ENCODE measurements around the gene CASZ1. TPM values are rescaled to one million over a fixed set of nuclear protein-coding genes. Genes with fewer than 3 reads are reported as not detected.

Gene CASZ1
- total RNA-seq, 4 donors from 2014 or later, result 140 to 210 (median 169) TPM

DNA sequence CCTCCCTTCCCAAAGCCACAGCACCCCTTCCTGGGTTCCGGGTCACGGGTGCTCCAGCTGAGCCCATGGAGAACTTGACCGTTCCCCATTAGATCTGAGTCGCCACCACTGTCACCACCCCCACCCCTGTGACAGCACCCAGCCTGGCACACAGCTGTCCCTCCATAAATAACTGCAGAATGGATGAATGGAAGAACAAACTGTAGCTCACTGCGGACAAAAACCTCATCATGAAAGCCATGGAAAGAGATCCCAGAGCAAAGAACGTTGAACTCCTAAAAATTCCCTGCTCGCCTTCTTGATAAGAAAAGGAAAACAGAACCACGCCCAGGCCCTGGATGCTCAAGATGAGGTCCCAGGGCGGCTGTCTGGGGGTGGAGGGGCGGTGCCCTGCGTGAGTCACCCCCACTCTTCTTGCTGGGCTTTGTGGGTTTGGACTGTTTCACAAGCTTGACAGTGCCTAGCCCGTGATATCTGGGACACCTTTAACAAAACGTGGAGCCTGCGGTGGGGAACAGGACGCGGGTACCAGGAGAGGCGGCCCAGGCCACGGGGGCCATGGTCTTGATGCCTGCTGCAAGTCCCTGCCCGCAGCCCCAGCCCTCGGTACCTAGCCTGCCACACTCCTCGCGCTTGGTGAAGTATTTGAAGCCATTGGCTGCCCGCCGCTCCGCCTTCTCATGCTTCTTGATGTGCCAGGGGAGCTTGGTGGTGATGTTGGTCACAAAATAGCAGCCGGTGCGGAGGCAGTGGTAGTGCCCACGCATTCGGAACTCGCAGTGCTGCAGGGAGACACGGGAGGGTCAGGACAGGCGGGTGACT is 151.9 kb downstream of the CASZ1 start:
- no peak overlapping the region for H3K4me3 ChIP-seq (ENCODE audit: low read depth, poor library complexity, severe bottlenecking)
- 64 to 83% methylated on average over 32 of the region's 32 CpGs for WGBS, 2 donors
- no peak for DNase-seq (ENCODE audit: low spot score in 2 of 2)
- intact Hi-C loops (cut with DNase I; ENCODE audit: low total_unique reads), result no loop called here
- TF ChIP-seq POLR2A (IDR thresholded peaks at IDR 0.05), result no peak

DNA sequence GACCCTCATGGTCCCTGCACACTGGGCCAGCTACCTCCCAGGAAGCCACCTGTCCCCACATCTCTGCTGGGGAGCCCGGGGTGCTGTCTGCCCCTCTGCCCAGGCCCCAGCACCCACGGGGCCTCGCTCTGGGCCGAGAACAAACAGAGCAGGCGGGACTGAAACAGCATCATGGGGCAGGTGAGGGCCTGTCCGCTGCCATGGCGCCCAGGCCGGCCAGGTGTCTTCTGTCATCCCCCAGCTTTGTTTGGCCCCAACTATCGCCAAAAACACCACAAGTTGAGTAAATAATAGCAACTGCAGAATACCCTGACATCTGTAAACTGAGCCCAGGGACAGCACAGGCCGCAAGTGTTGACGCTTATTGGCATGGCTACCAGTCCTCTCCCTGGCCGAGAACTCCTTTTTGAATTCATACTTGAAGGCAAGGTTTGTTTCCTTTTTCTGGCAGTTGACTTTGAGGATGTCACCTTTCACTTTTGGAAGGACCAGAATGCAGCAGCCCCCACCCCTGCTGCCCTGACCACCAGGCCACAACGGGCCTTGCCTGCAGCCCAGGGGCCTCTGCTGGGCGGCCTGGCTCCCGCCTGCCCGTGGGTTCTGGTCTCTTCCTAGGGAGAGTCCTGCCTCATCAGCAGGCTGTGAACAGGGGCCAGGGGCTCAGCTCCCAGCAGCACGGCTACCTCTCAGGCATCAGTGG is 152.7 kb downstream of the CASZ1 start:
- H3K4me3 ChIP-seq (ENCODE audit: low read depth, poor library complexity, severe bottlenecking), result no peak overlapping the region
- WGBS, 2 donors, result 71 to 88% methylated on average over 17 of the region's 17 CpGs
- intact Hi-C loops (cut with DNase I; ENCODE audit: low total_unique reads), result no loop called here
- DNase-seq (ENCODE audit: low spot score in 2 of 2), result no peak
- no peak for TF ChIP-seq POLR2A (IDR thresholded peaks at IDR 0.05)
- TF ChIP-seq, protein P1, sequence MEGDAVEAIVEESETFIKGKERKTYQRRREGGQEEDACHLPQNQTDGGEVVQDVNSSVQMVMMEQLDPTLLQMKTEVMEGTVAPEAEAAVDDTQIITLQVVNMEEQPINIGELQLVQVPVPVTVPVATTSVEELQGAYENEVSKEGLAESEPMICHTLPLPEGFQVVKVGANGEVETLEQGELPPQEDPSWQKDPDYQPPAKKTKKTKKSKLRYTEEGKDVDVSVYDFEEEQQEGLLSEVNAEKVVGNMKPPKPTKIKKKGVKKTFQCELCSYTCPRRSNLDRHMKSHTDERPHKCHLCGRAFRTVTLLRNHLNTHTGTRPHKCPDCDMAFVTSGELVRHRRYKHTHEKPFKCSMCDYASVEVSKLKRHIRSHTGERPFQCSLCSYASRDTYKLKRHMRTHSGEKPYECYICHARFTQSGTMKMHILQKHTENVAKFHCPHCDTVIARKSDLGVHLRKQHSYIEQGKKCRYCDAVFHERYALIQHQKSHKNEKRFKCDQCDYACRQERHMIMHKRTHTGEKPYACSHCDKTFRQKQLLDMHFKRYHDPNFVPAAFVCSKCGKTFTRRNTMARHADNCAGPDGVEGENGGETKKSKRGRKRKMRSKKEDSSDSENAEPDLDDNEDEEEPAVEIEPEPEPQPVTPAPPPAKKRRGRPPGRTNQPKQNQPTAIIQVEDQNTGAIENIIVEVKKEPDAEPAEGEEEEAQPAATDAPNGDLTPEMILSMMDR (IDR thresholded peaks at IDR 0.05), result no peak

GRCh38 chr1:10642403-10643080 is 153.9 kb downstream of the CASZ1 start:
- no peak for TF ChIP-seq POLR2A (IDR thresholded peaks at IDR 0.05)
- TF ChIP-seq, protein P1 (IDR thresholded peaks at IDR 0.05), result no peak
- intact Hi-C loops (cut with DNase I; ENCODE audit: low total_unique reads), result no loop called here
- no peak overlapping the region for H3K4me3 ChIP-seq (ENCODE audit: low read depth, poor library complexity, severe bottlenecking)
- no peak for DNase-seq (ENCODE audit: low spot score in 2 of 2)
- 82 to 84% methylated on average over 22 to 31 of the region's 31 CpGs for WGBS, 2 donors

GRCh38 chr1:10641976-10642375 is 154.5 kb downstream of the CASZ1 start:
- TF ChIP-seq, protein P1 (IDR thresholded peaks at IDR 0.05), result no peak
- TF ChIP-seq POLR2A (IDR thresholded peaks at IDR 0.05), result no peak
- intact Hi-C loops (cut with DNase I; ENCODE audit: low total_unique reads), result no loop called here
- no peak overlapping the region for H3K4me3 ChIP-seq (ENCODE audit: low read depth, poor library complexity, severe bottlenecking)
- WGBS, 2 donors, result 86 to 87% methylated on average over 23 to 24 of the region's 24 CpGs
- DNase-seq (ENCODE audit: low spot score in 2 of 2), result no peak

GRCh38 chr1:10640843-10641553 is 155.4 kb downstream of the CASZ1 start:
- no peak for DNase-seq (ENCODE audit: low spot score in 2 of 2)
- no peak for TF ChIP-seq POLR2A (IDR thresholded peaks at IDR 0.05)
- TF ChIP-seq, protein P1 (IDR thresholded peaks at IDR 0.05), result no peak
- intact Hi-C loops (cut with DNase I; ENCODE audit: low total_unique reads), result no loop called here
- 75 to 92% methylated on average over 7 to 12 of the region's 16 CpGs for WGBS, 2 donors
- H3K4me3 ChIP-seq (ENCODE audit: low read depth, poor library complexity, severe bottlenecking), result no peak overlapping the region

Data from lower leg skin (tissue), 4 donors.